Measurements from ENCODE around the gene FREM3. TPM values are rescaled to one million over a fixed set of nuclear protein-coding genes. Genes with fewer than 3 reads are reported as not detected.

The FREM3 gene
- total and polyA plus RNA-seq, 4 donors: under 0.01 to 2.3 (median 0.12) TPM; not detected in 1

- TF ChIP-seq CTCF (IDR thresholded peaks at IDR 0.05; ENCODE audit: control extremely low read depth, extremely low read depth): no peak
- H3K9ac ChIP-seq (ENCODE audit: insufficient read depth in 1 of 2, low read length in 2 of 2): no peak overlapping the region
- WGBS, 2 donors: 88 to 92% methylated on average over 5 of the region's 5 CpGs
- no peaks in the 10 kb centered on the region for H3K9me3 ChIP-seq (ENCODE audit: control insufficient read depth in 4 of 4, insufficient read depth in 3 of 4, low read length in 3 of 4)
- H3K36me3 ChIP-seq (ENCODE audit: control insufficient read depth in 4 of 4, insufficient read depth in 4 of 4, low read length in 4 of 4): no peaks in the 10 kb centered on the region
- no peaks in the 10 kb centered on the region for H3K27me3 ChIP-seq (ENCODE audit: control insufficient read depth in 3 of 3, insufficient read depth in 3 of 3, low read length in 2 of 3)
- H3K27ac ChIP-seq (ENCODE audit: low read depth in 1 of 2, low read length in 1 of 2): no peak overlapping the region
- H3K4me3 ChIP-seq: no peak overlapping the region
- H3K4me1 ChIP-seq (ENCODE audit: control insufficient read depth in 5 of 5, insufficient read depth in 5 of 5, low read length in 5 of 5): peaks cover 0 to 9% (median 0%) of the 10 kb centered on the region in 5 donors
- ATAC-seq (ENCODE audit: insufficient read depth, low FRiP score) (no peak), DNase-seq (no peak)
Observed at GRCh38 chr4:143713553-143713952, 13.1 kb upstream of the FREM3 start.

- H3K4me3 ChIP-seq: no peak overlapping the region
- WGBS, 2 donors: 32 to 33% methylated on average over 1 of the region's 1 CpG
Observed at GRCh38 chr4:143712155-143712550, 11.7 kb upstream of the FREM3 start.

GRCh38 chr4:143711543-143712154, 11.2 kb upstream of the FREM3 start:
- DNase-seq: no peak
- no peak overlapping the region for H3K4me3 ChIP-seq
- WGBS, 2 donors: 86 to 93% methylated on average over 4 of the region's 4 CpGs
- H3K9ac ChIP-seq (ENCODE audit: insufficient read depth in 1 of 2, low read length in 2 of 2): no peak overlapping the region
- H3K27ac ChIP-seq (ENCODE audit: low read depth in 1 of 2, low read length in 1 of 2): no peak overlapping the region
- H3K27me3 ChIP-seq (ENCODE audit: control insufficient read depth in 3 of 3, insufficient read depth in 3 of 3, low read length in 2 of 3): no peaks in the 10 kb centered on the region
- ATAC-seq (ENCODE audit: insufficient read depth, low FRiP score): no peak
- TF ChIP-seq CTCF (IDR thresholded peaks at IDR 0.05; ENCODE audit: control extremely low read depth, extremely low read depth): no peak
- peaks cover 0 to 9% (median 0%) of the 10 kb centered on the region in 5 donors for H3K4me1 ChIP-seq (ENCODE audit: control insufficient read depth in 5 of 5, insufficient read depth in 5 of 5, low read length in 5 of 5)
- H3K9me3 ChIP-seq (ENCODE audit: control insufficient read depth in 4 of 4, insufficient read depth in 3 of 4, low read length in 3 of 4): peaks cover 0 to 5% (median 0%) of the 10 kb centered on the region in 4 donors
- no peaks in the 10 kb centered on the region for H3K36me3 ChIP-seq (ENCODE audit: control insufficient read depth in 4 of 4, insufficient read depth in 4 of 4, low read length in 4 of 4)

More at GRCh38 chr4:143712155-143712550, 11.7 kb upstream of the FREM3 start:
- Histone ChIP-seq H3K36me3 (ENCODE audit: control insufficient read depth in 4 of 4, insufficient read depth in 4 of 4, low read length in 4 of 4) (no peaks in the 10 kb centered on the region), H3K9ac (ENCODE audit: insufficient read depth in 1 of 2, low read length in 2 of 2) (no peak overlapping the region), H3K27ac (ENCODE audit: low read depth in 1 of 2, low read length in 1 of 2) (no peak overlapping the region), H3K27me3 (ENCODE audit: control insufficient read depth in 3 of 3, insufficient read depth in 3 of 3, low read length in 2 of 3) (no peaks in the 10 kb centered on the region), H3K4me1 (ENCODE audit: control insufficient read depth in 5 of 5, insufficient read depth in 5 of 5, low read length in 5 of 5) (peaks cover 0 to 9% (median 0%) of the 10 kb centered on the region in 5 donors), H3K9me3 (ENCODE audit: control insufficient read depth in 4 of 4, insufficient read depth in 3 of 4, low read length in 3 of 4) (no peaks in the 10 kb centered on the region)
- ATAC-seq (ENCODE audit: insufficient read depth, low FRiP score) (no peak), DNase-seq (no peak)
- TF ChIP-seq CTCF (IDR thresholded peaks at IDR 0.05; ENCODE audit: control extremely low read depth, extremely low read depth): no peak

- H3K27me3 ChIP-seq (ENCODE audit: control insufficient read depth in 3 of 3, insufficient read depth in 3 of 3, low read length in 2 of 3): peaks cover 9 to 26% (median 21%) of the 10 kb centered on the region in 3 donors
- H3K4me1 ChIP-seq (ENCODE audit: control insufficient read depth in 5 of 5, insufficient read depth in 5 of 5, low read length in 5 of 5): peaks cover 0 to 16% (median 2%) of the 10 kb centered on the region in 5 donors
- WGBS, 2 donors: 17 to 33% methylated on average over 6 of the region's 6 CpGs
- H3K36me3 ChIP-seq (ENCODE audit: control insufficient read depth in 4 of 4, insufficient read depth in 4 of 4, low read length in 4 of 4): no peaks in the 10 kb centered on the region
- H3K27ac ChIP-seq (ENCODE audit: low read depth in 1 of 2, low read length in 1 of 2): no peak overlapping the region
- no peak for DNase-seq
- no peak overlapping the region for H3K4me3 ChIP-seq
- no peak overlapping the region for H3K9ac ChIP-seq (ENCODE audit: insufficient read depth in 1 of 2, low read length in 2 of 2)
- H3K9me3 ChIP-seq (ENCODE audit: control insufficient read depth in 4 of 4, insufficient read depth in 3 of 4, low read length in 3 of 4): peaks cover 0 to 15% (median 0%) of the 10 kb centered on the region in 4 donors
- ATAC-seq (ENCODE audit: insufficient read depth, low FRiP score): no peak
- no peak for TF ChIP-seq CTCF (IDR thresholded peaks at IDR 0.05; ENCODE audit: control extremely low read depth, extremely low read depth)
Observed at GRCh38 chr4:143701365-143701764, 890 bp upstream of the FREM3 start.
